ENCODE data around the gene MRPS16.

Gene MRPS16

GRCh38 chr10:73239908-73240307, 12.5 kb downstream of the MRPS16 start:
- no peak for DNase-seq (ENCODE audit: low read depth)

- DNase-seq (ENCODE audit: low read depth) = no peak
Measured at GRCh38 chr10:73238990-73239566, 13.4 kb downstream of the MRPS16 start.

- no peak for DNase-seq (ENCODE audit: low read depth)
Measured at GRCh38 chr10:73234695-73235094, 17.7 kb downstream of the MRPS16 start.

GRCh38 chr10:73233883-73234282, 18.6 kb downstream of the MRPS16 start:
- DNase-seq (ENCODE audit: low read depth) = no peak

- no peak for DNase-seq (ENCODE audit: low read depth)
Measured at GRCh38 chr10:73232887-73233286, 19.6 kb downstream of the MRPS16 start.

- DNase-seq (ENCODE audit: low read depth) = no peak
Measured at GRCh38 chr10:73229567-73229966, 22.9 kb downstream of the MRPS16 start.

GRCh38 chr10:73228247-73228646, 24.2 kb downstream of the MRPS16 start:
- no peak for DNase-seq (ENCODE audit: low read depth)

- no peak for DNase-seq (ENCODE audit: low read depth)
Measured at GRCh38 chr10:73226663-73227062, 25.8 kb downstream of the MRPS16 start.

- no peak for DNase-seq (ENCODE audit: low read depth)
Measured at GRCh38 chr10:73225518-73225917, 26.9 kb downstream of the MRPS16 start.

GRCh38 chr10:73220989-73221388, 31.5 kb downstream of the MRPS16 start:
- no peak for DNase-seq (ENCODE audit: low read depth)

GRCh38 chr10:73219384-73219783, 33.1 kb downstream of the MRPS16 start:
- DNase-seq (ENCODE audit: low read depth) = no peak

- DNase-seq (ENCODE audit: low read depth) = no peak
Measured at GRCh38 chr10:73218431-73219191, 33.8 kb downstream of the MRPS16 start.

- no peak for DNase-seq (ENCODE audit: low read depth)
Measured at GRCh38 chr10:73217628-73218027, 34.8 kb downstream of the MRPS16 start.

- DNase-seq (ENCODE audit: low read depth) = no peak
Measured at GRCh38 chr10:73215749-73216148, 36.7 kb downstream of the MRPS16 start.

GRCh38 chr10:73211106-73211811, 41.2 kb downstream of the MRPS16 start:
- DNase-seq (ENCODE audit: low read depth) = no peak

GRCh38 chr10:73210395-73211105, 41.9 kb downstream of the MRPS16 start:
- no peak for DNase-seq (ENCODE audit: low read depth)

GRCh38 chr10:73209705-73210104, 42.7 kb downstream of the MRPS16 start:
- DNase-seq (ENCODE audit: low read depth) = no peak

- DNase-seq (ENCODE audit: low read depth) = no peak
Measured at GRCh38 chr10:73207883-73208282, 44.6 kb downstream of the MRPS16 start.

GRCh38 chr10:73206385-73206784, 46.1 kb downstream of the MRPS16 start:
- DNase-seq (ENCODE audit: low read depth) = no peak

- DNase-seq (ENCODE audit: low read depth) = no peak
Measured at GRCh38 chr10:73205890-73206289, 46.6 kb downstream of the MRPS16 start.

- no peak for DNase-seq (ENCODE audit: low read depth)
Measured at GRCh38 chr10:73205081-73205480, 47.4 kb downstream of the MRPS16 start.

Measured in T-helper 22 cell (primary cell).